Right atrium auricular region (tissue), 2 donors: Measurements from ENCODE around the gene PTP4A2. TPM values are rescaled to one million over a fixed set of nuclear protein-coding genes. Genes with fewer than 3 reads are reported as not detected.

Experiments used
- DNase-seq: peaks from one replicate; pipeline ENCODE4 v3.0.0-alpha.2; 2019; ENCODE audit warnings: low spot score
- H3K27ac ChIP-seq, 2 donors: fragments of 200-600 bp; sonication (generic); 1 replicate in 1 of 2; 2 replicates in 1 of 2; pipeline ENCODE4 v1.5.1; 2016 to 2019
- H3K27me3 ChIP-seq, 2 donors: fragments of 200-600 bp; sonication (generic); one replicate each; pipeline versions ENCODE4 v1.5.1 to v1.6.0; 2017 to 2019
- H3K36me3 ChIP-seq: fragments of 200-600 bp; sonication (generic); one replicate; pipeline ENCODE4 v1.5.1; 2016
- H3K4me1 ChIP-seq, 2 donors: fragments of 200-600 bp; sonication (generic); one replicate each; pipeline versions ENCODE4 v1.5.1 to v1.6.0; 2017 to 2019
- H3K4me3 ChIP-seq, 2 donors: fragments of 200-600 bp; sonication (generic); 1 replicate in 1 of 2; 2 replicates in 1 of 2; pipeline ENCODE4 v1.5.1; 2017 to 2019; ENCODE audit warnings: mild to moderate bottlenecking in 1 of 2, moderate library complexity in 1 of 2
- H3K9me3 ChIP-seq, 2 donors: fragments of 200-600 bp; sonication (generic); one replicate each; pipeline ENCODE4 v1.5.1; 2019
- CTCF ChIP-seq, 2 donors: fragments of 200-600 bp; sonication (generic); IDR thresholded peaks; one replicate each; pipeline ENCODE4 v1.5.1; 2019; ENCODE audit warnings: antibody characterized with exemption in 2 of 2
- total RNA-seq, 2 donors: library from RNA; depleted of rRNA; stranded (reverse); fragments of >200 nt; gene quantifications; one replicate each; pipeline ENCODE4 v1.1.0, GENCODE V29; 2016

PTP4A2 gene
- total RNA-seq, 2 donors from 2014 or later: 261 to 319 TPM

DNA sequence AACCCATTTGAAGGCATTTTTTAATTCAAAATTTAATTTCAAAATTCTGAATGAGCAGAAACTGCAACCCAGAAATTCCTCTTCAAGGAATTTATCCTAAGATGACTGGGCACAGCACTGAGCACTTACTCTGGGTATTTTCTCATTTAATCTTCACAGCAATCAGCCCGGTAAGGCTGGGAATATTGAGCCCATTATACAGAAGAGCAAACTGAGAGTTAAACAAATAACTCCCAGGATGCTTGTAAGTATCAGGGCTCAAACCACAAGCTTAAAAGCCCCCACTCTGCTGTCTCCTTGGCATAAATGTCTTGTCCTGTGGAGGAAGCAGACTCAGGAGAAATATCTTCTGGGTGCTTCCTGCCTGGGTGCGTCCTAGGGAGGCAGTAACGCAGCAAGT is 69.3 kb downstream of the PTP4A2 start:
- Histone ChIP-seq H3K36me3 (no peaks in the 10 kb centered on the region), H3K27me3 (no peaks in the 10 kb centered on the region), H3K4me1 (no peaks in the 10 kb centered on the region), H3K9me3 (no peaks in the 10 kb centered on the region), H3K27ac (no peak overlapping the region), H3K4me3 (no peak overlapping the region)
- no peak for DNase-seq
- TF ChIP-seq CTCF (IDR thresholded peaks at IDR 0.05): no peak

DNA sequence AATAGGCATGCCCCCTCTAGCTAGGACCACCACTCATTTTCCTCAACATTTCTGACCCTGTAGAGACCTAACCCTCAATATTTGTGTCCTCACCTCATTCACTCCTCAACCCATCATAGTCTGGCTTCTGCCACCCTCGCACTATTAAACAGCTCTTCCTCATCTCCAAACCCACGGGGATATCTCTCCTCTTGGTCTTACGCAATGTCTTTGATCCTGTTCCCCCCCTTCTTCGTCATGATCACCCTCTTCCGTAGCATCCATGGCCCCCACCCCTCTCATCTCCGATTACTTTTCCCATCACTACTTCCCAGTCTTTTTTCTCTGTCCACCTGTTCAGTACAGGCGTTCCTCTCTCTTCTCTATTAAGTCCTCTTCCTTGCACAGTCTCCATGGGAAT is 70.6 kb downstream of the PTP4A2 start:
- H3K4me1 ChIP-seq: no peaks in the 10 kb centered on the region
- TF ChIP-seq CTCF (IDR thresholded peaks at IDR 0.05): no peak
- DNase-seq: no peak
- H3K36me3 ChIP-seq: no peaks in the 10 kb centered on the region
- no peak overlapping the region for H3K27ac ChIP-seq
- H3K4me3 ChIP-seq: no peak overlapping the region
- H3K9me3 ChIP-seq: no peaks in the 10 kb centered on the region
- no peaks in the 10 kb centered on the region for H3K27me3 ChIP-seq

DNA sequence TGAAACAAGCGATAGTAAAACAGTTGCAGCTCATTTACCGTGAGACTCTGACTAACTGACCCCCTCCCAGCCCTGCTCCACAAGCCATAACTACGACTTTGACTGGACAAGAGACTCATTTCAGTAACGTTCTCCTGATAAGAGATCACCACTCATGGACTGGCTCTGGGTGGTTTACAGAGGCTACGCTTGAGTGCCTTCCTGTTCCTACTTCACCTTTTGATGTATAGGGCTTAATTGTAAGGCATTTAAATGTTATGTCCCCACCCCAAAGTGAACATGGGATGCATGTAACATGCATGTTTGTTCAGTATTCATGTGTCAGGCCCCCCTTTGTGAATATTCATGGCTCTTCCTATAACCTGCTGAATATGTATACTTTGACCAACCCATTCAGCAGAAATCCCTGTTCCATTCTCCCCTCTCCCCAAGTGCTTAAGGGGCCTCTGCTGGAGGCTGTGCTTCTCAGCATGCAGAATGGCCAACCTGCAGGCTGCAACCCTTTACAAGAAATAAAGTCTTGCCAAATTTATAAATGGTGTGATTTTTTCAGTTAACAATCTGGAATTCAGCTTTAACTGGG is 71.6 kb downstream of the PTP4A2 start:
- no peaks in the 10 kb centered on the region for H3K27me3 ChIP-seq
- no peak for TF ChIP-seq CTCF (IDR thresholded peaks at IDR 0.05)
- no peak for DNase-seq

GRCh38 chr1:31865728-31866449 is 72.3 kb downstream of the PTP4A2 start:
- H3K9me3 ChIP-seq: no peaks in the 10 kb centered on the region
- H3K27me3 ChIP-seq: no peaks in the 10 kb centered on the region
- no peak for TF ChIP-seq CTCF (IDR thresholded peaks at IDR 0.05)
- DNase-seq: no peak
- no peak overlapping the region for H3K27ac ChIP-seq
- H3K4me1 ChIP-seq: no peaks in the 10 kb centered on the region
- no peaks in the 10 kb centered on the region for H3K36me3 ChIP-seq
- no peak overlapping the region for H3K4me3 ChIP-seq

More for the DNA sequence above, 71.6 kb downstream of the PTP4A2 start:
- no peaks in the 10 kb centered on the region for H3K36me3 ChIP-seq
- no peaks in the 10 kb centered on the region for H3K4me1 ChIP-seq
- no peaks in the 10 kb centered on the region for H3K9me3 ChIP-seq
- no peak overlapping the region for H3K4me3 ChIP-seq
- H3K27ac ChIP-seq: no peak overlapping the region

DNA sequence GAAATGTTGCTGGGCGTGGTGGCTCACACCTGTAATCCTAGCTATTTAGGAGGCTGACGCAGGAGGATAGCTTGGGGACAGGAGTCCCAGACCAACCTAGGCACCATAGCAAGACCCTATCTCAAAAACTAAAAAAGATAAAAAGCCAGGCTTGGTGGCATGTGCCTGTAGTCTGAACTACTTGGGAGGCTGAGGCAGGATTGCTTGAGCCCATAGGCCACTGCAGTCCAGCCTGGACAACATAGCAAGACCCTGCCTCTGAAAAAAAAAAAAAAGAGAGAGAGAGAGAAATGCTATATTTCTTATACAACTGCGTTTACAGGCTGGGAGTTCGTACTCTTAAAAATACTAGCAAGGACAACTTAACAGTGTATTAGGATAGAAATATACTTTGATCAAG is 76.1 kb downstream of the PTP4A2 start:
- no peaks in the 10 kb centered on the region for H3K27me3 ChIP-seq
- no peak overlapping the region for H3K27ac ChIP-seq
- no peak for TF ChIP-seq CTCF (IDR thresholded peaks at IDR 0.05)
- H3K9me3 ChIP-seq: no peaks in the 10 kb centered on the region
- no peaks in the 10 kb centered on the region for H3K4me1 ChIP-seq
- no peak overlapping the region for H3K4me3 ChIP-seq
- H3K36me3 ChIP-seq: no peaks in the 10 kb centered on the region
- DNase-seq: no peak
